ENCODE data around the gene DST. TPM values are rescaled to one million over a fixed set of nuclear protein-coding genes. Genes with fewer than 3 reads are reported as not detected.

The DST gene
- total RNA-seq, 1 donor from 2014 or later: 259 TPM

GRCh38 chr6:56420296-56420695 is 222.4 kb downstream of the DST start:
- no peaks in the 10 kb centered on the region for H3K36me3 Mint-ChIP-seq
- H3K4me1 Mint-ChIP-seq: no peaks in the 10 kb centered on the region
- H3K27ac Mint-ChIP-seq: no peak overlapping the region
- no peaks in the 10 kb centered on the region for H3F3A ChIP-seq (ENCODE audit: low read depth)
- TF ChIP-seq CTCF (IDR thresholded peaks at IDR 0.05) (no peak), EZH2 (IDR thresholded peaks at IDR 0.05) (no peak), EZH2phosphoT487 (IDR thresholded peaks at IDR 0.05) (no peak)
- H3K79me2 ChIP-seq (ENCODE audit: low read depth): no peaks in the 10 kb centered on the region
- no peaks in the 10 kb centered on the region for H3K36me3 ChIP-seq
- H3K4me1 ChIP-seq: no peaks in the 10 kb centered on the region
- H2AFZ ChIP-seq (replicated peaks): no peak overlapping the region
- no peak for DNase-seq (ENCODE audit: low spot score)
- no peaks in the 10 kb centered on the region for H3K9me3 Mint-ChIP-seq
- H3K27me3 ChIP-seq: no peaks in the 10 kb centered on the region
- H3K4me2 ChIP-seq: no peak overlapping the region
- no peaks in the 10 kb centered on the region for H3K27me3 Mint-ChIP-seq (ENCODE audit: insufficient read depth, low read depth)
- H3K9ac ChIP-seq: no peak overlapping the region
- no peak overlapping the region for H3K4me3 ChIP-seq
- no peaks in the 10 kb centered on the region for H4K20me1 ChIP-seq (ENCODE audit: low read depth)
- no peak overlapping the region for H3K27ac ChIP-seq
- H3K9me3 ChIP-seq (ENCODE audit: low read depth): no peaks in the 10 kb centered on the region
- H3K4me3 Mint-ChIP-seq: no peak overlapping the region

GRCh38 chr6:56419191-56419590 is 223.5 kb downstream of the DST start:
- no peak overlapping the region for H3K27ac ChIP-seq
- no peaks in the 10 kb centered on the region for H3K27me3 ChIP-seq
- H3K36me3 ChIP-seq: no peaks in the 10 kb centered on the region
- Mint-ChIP-seq H3K4me3 (no peak overlapping the region), H3K9me3 (no peaks in the 10 kb centered on the region), H3K36me3 (no peaks in the 10 kb centered on the region), H3K27me3 (ENCODE audit: insufficient read depth, low read depth) (no peaks in the 10 kb centered on the region), H3K27ac (no peak overlapping the region), H3K4me1 (no peaks in the 10 kb centered on the region)
- H3K9ac ChIP-seq: no peak overlapping the region
- H3K9me3 ChIP-seq (ENCODE audit: low read depth): no peaks in the 10 kb centered on the region
- no peaks in the 10 kb centered on the region for H3K79me2 ChIP-seq (ENCODE audit: low read depth)
- H3K4me1 ChIP-seq: no peaks in the 10 kb centered on the region
- no peaks in the 10 kb centered on the region for H3F3A ChIP-seq (ENCODE audit: low read depth)
- no peaks in the 10 kb centered on the region for H4K20me1 ChIP-seq (ENCODE audit: low read depth)
- H3K4me3 ChIP-seq: no peak overlapping the region
- H2AFZ ChIP-seq (replicated peaks): no peak overlapping the region
- no peak overlapping the region for H3K4me2 ChIP-seq
- DNase-seq (ENCODE audit: low spot score): no peak
- TF ChIP-seq EZH2 (IDR thresholded peaks at IDR 0.05) (no peak), EZH2phosphoT487 (IDR thresholded peaks at IDR 0.05) (no peak), CTCF (IDR thresholded peaks at IDR 0.05) (no peak)

GRCh38 chr6:56417823-56418222 is 224.9 kb downstream of the DST start:
- no peak for DNase-seq (ENCODE audit: low spot score)
- no peak for TF ChIP-seq EZH2 (IDR thresholded peaks at IDR 0.05)
- no peak for TF ChIP-seq EZH2phosphoT487 (IDR thresholded peaks at IDR 0.05)
- TF ChIP-seq CTCF (IDR thresholded peaks at IDR 0.05): no peak
- no peak overlapping the region for H3K4me3 ChIP-seq
- H3K9ac ChIP-seq: no peak overlapping the region
- H3K36me3 ChIP-seq: no peaks in the 10 kb centered on the region
- no peaks in the 10 kb centered on the region for H4K20me1 ChIP-seq (ENCODE audit: low read depth)
- no peaks in the 10 kb centered on the region for H3K9me3 Mint-ChIP-seq
- no peaks in the 10 kb centered on the region for H3K27me3 Mint-ChIP-seq (ENCODE audit: insufficient read depth, low read depth)
- no peak overlapping the region for H3K27ac ChIP-seq
- no peaks in the 10 kb centered on the region for H3K36me3 Mint-ChIP-seq
- no peak overlapping the region for H3K4me2 ChIP-seq
- H3K4me1 Mint-ChIP-seq: no peaks in the 10 kb centered on the region
- no peaks in the 10 kb centered on the region for H3K4me1 ChIP-seq
- no peaks in the 10 kb centered on the region for H3F3A ChIP-seq (ENCODE audit: low read depth)
- H3K27ac Mint-ChIP-seq: no peak overlapping the region
- H3K4me3 Mint-ChIP-seq: no peak overlapping the region
- peak overlapping the region; percentile 7 for H2AFZ ChIP-seq (replicated peaks)
- H3K27me3 ChIP-seq: no peaks in the 10 kb centered on the region
- H3K9me3 ChIP-seq (ENCODE audit: low read depth): no peaks in the 10 kb centered on the region
- no peaks in the 10 kb centered on the region for H3K79me2 ChIP-seq (ENCODE audit: low read depth)
